OCI-LY1 (cell line): ENCODE data around the gene POLRMT.

Experiments
- H2AFZ ChIP-seq: fragments of 200-600 bp; sonication (generic), shearing (Covaris generic); 2 replicates; pipeline ENCODE4 v1.6.0; 2014; ENCODE audit warnings: antibody characterized with exemption, mild to moderate bottlenecking, low read length
- H3F3A ChIP-seq: fragments of 200-600 bp; sonication (generic), shearing (Covaris generic); 2 replicates; pipeline ENCODE4 v1.6.0; 2014; ENCODE audit warnings: mild to moderate bottlenecking, antibody characterized with exemption, low read length, moderate library complexity; ENCODE audit not compliant: insufficient read depth
- H3K27ac ChIP-seq: fragments of 200-600 bp; sonication (generic); 2 replicates; pipeline ENCODE4 v1.5.1; 2014; ENCODE audit warnings: low read length, mixed run types, mild to moderate bottlenecking, low read depth; ENCODE audit not compliant: poor library complexity, severe bottlenecking
- H3K27me3 ChIP-seq: fragments of 200-600 bp; sonication (generic); 2 replicates; pipeline ENCODE4 v1.6.0; 2014; ENCODE audit warnings: antibody characterized with exemption, mild to moderate bottlenecking, low read length, moderate library complexity; ENCODE audit not compliant: insufficient read depth
- H3K36me3 ChIP-seq: fragments of 200-600 bp; sonication (generic); 2 replicates; pipeline ENCODE4 v1.6.1; 2014; ENCODE audit warnings: mild to moderate bottlenecking, antibody characterized with exemption, low read length, moderate library complexity, mixed read lengths; ENCODE audit not compliant: insufficient read depth
- H3K4me1 ChIP-seq: fragments of 200-600 bp; sonication (generic); 2 replicates; pipeline ENCODE4 v1.5.1; 2014; ENCODE audit warnings: mild to moderate bottlenecking, low read length, moderate library complexity; ENCODE audit not compliant: insufficient read depth, severe bottlenecking
- H3K4me2 ChIP-seq: fragments of 200-600 bp; sonication (generic), shearing (Covaris generic); 2 replicates; pipeline ENCODE4 v1.6.1; 2014; ENCODE audit warnings: low read length
- H3K4me3 ChIP-seq: fragments of 200-600 bp; sonication (generic); 2 replicates; pipeline ENCODE4 v1.5.1; 2014; ENCODE audit warnings: low read length, low read depth, mild to moderate bottlenecking, mixed read lengths; ENCODE audit not compliant: poor library complexity, severe bottlenecking
- H3K79me2 ChIP-seq: fragments of 200-600 bp; shearing (Covaris generic); 2 replicates; pipeline ENCODE4 v1.6.1; 2016; ENCODE audit warnings: mixed run types, low read length, mixed read lengths; ENCODE audit not compliant: insufficient read depth
- H3K9ac ChIP-seq: fragments of 200-600 bp; sonication (generic), shearing (Covaris generic); 2 replicates; pipeline ENCODE4 v1.6.1; 2014; ENCODE audit warnings: mild to moderate bottlenecking, low read length, mixed read lengths
- H3K9me2 ChIP-seq: fragments of 200-600 bp; sonication (generic), shearing (Covaris generic); 2 replicates; pipeline ENCODE4 v1.6.1; 2014; ENCODE audit warnings: low read depth, mild to moderate bottlenecking, low read length, mixed read lengths
- H3K9me3 ChIP-seq: fragments of 200-600 bp; shearing (Covaris generic); 2 replicates; pipeline ENCODE4 v1.6.1; 2014; ENCODE audit warnings: low read length, mixed read lengths
- H4K20me1 ChIP-seq: fragments of 200-600 bp; sonication (generic), shearing (Covaris generic); 2 replicates; pipeline ENCODE4 v1.6.0; 2016; ENCODE audit warnings: mild to moderate bottlenecking, low read length; ENCODE audit not compliant: insufficient read depth
- CTCF ChIP-seq: fragments of 200-600 bp; sonication (generic), shearing (Covaris generic); IDR thresholded peaks from 2 replicates; pipeline ENCODE4 v1.5.1; 2017; ENCODE audit warnings: mild to moderate bottlenecking, antibody characterized with exemption, low read length, moderate library complexity, mixed read lengths
- EZH2 ChIP-seq: fragments of 200-600 bp; sonication (generic), shearing (Covaris generic); IDR thresholded peaks from 2 replicates; pipeline ENCODE4 v1.8.0; 2017; ENCODE audit warnings: borderline replicate concordance, mixed run types, mild to moderate bottlenecking, antibody characterized with exemption, low read length, moderate library complexity, mixed read lengths

POLRMT gene

GRCh38 chr19:618247-618619 lies 15.1 kb downstream of the POLRMT start:
- no peak overlapping the region for H3K4me3 ChIP-seq
- H4K20me1 ChIP-seq, result no peaks in the 10 kb centered on the region
- H3K9me3 ChIP-seq, result no peaks in the 10 kb centered on the region
- H3K27me3 ChIP-seq, result no peaks in the 10 kb centered on the region
- H3K9me2 ChIP-seq, result no peaks in the 10 kb centered on the region
- TF ChIP-seq EZH2, result no peak
- no peak for TF ChIP-seq CTCF
- H2AFZ ChIP-seq, result no peak overlapping the region
- no peak overlapping the region for H3K9ac ChIP-seq
- H3K4me2 ChIP-seq, result no peak overlapping the region
- H3K4me1 ChIP-seq, result peaks cover 5% of the 10 kb centered on the region
- H3K79me2 ChIP-seq, result no peaks in the 10 kb centered on the region
- H3K27ac ChIP-seq, result no peak overlapping the region
- H3K36me3 ChIP-seq, result peaks cover 69% of the 10 kb centered on the region
- 0 out of 2 replicates have a peak, but pooled peaks cover 4% of the 10 kb centered on the region for H3F3A ChIP-seq

- Histone ChIP-seq H3K27me3 (no peaks in the 10 kb centered on the region), H3K9ac (no peak overlapping the region), H3K36me3 (peaks cover 68% of the 10 kb centered on the region), H4K20me1 (no peaks in the 10 kb centered on the region), H3K9me2 (no peaks in the 10 kb centered on the region), H3K9me3 (no peaks in the 10 kb centered on the region), H2AFZ (no peak overlapping the region), H3F3A (0 out of 2 replicates have a peak, but pooled peaks cover 4% of the 10 kb centered on the region), H3K4me1 (peaks cover 5% of the 10 kb centered on the region), H3K4me3 (no peak overlapping the region), H3K79me2 (no peaks in the 10 kb centered on the region), H3K4me2 (no peak overlapping the region), H3K27ac (no peak overlapping the region)
- no peak for TF ChIP-seq CTCF
- TF ChIP-seq EZH2, result no peak
These were observed 15.6 kb downstream of the POLRMT start for GRCh38 chr19:617551-618246.

DNA sequence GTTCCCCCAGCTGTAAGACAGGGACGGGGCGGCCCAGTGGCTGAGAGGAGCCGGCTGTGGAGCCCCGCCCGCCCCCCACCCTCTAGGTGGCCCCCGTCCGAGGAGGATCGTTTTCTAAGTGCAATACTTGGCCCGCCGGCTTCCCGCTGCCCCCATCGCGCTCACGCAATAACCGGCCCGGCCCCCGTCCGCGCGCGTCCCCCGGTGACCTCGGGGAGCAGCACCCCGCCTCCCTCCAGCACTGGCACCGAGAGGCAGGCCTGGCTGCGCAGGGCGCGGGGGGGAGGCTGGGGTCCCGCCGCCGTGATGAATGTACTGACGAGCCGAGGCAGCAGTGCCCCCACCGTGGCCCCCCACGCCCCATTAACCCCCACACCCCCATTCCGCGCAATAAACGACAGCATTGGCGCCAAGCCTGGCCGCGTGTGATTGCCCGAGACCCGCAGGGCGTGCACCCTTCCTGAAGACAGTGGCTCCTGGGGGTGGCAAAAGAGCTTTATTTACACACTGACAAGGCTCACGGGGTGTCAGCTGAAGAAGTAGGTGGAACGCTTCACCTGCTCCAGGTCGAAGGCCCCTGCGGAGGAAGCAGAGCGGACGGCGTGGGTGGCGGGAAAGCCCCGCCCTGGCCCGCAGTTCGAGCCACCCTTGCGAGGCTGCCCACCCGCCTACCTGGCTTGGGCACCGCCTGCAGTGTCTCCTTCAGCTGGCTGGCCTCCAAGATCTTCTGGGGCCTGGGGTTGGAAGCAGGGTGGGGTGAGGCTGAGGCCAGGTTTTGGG lies 16.4 kb downstream of the POLRMT start:
- Histone ChIP-seq H3K79me2 (no peaks in the 10 kb centered on the region), H3K9me3 (no peaks in the 10 kb centered on the region), H3K4me1 (peaks cover 5% of the 10 kb centered on the region), H2AFZ (no peak overlapping the region), H3K27me3 (no peaks in the 10 kb centered on the region), H4K20me1 (no peaks in the 10 kb centered on the region), H3K27ac (no peak overlapping the region), H3K4me2 (no peak overlapping the region), H3K9ac (no peak overlapping the region), H3K9me2 (no peaks in the 10 kb centered on the region), H3F3A (0 out of 2 replicates have a peak, but pooled peaks cover 4% of the 10 kb centered on the region), H3K36me3 (peaks cover 61% of the 10 kb centered on the region), H3K4me3 (no peak overlapping the region)
- TF ChIP-seq EZH2, result no peak
- TF ChIP-seq CTCF, result no peak
